22Rv1 (cell line): ENCODE results near the gene HOXA9.

Source experiments
- CTCF ChIP-seq: fragments of 450-650 bp; IDR thresholded peaks from 2 replicates; pipeline ENCODE4 v1.5.1; 2017; ENCODE audit warnings: mild to moderate bottlenecking
- ZFX ChIP-seq: fragments of 450-650 bp; IDR thresholded peaks from 2 replicates; pipeline ENCODE4 v1.6.1; 2017; ENCODE audit warnings: antibody characterized with exemption, borderline replicate concordance

GRCh38 chr7:27172315-27172774 lies 7.0 kb upstream of the HOXA9 start:
- TF ChIP-seq CTCF (no peak), ZFX (no peak)
